GM21423 (cell line): ENCODE data around the gene NOL4L.

ENCODE experiments used
- ATAC-seq: cut with Tn5 transposase; IDR thresholded peaks from one replicate; pipeline ENCODE4 v1.9.1; 2021; ENCODE audit warnings: mild to moderate bottlenecking, moderate library complexity; ENCODE audit not compliant: unreplicated experiment

The NOL4L gene

GRCh38 chr20:32527447-32528055 is 57.6 kb downstream of the NOL4L start:
- no peak for ATAC-seq

- no peak for ATAC-seq
Measured at GRCh38 chr20:32527052-32527446, 58.1 kb downstream of the NOL4L start.

GRCh38 chr20:32526541-32526940 is 58.6 kb downstream of the NOL4L start:
- ATAC-seq: no peak

GRCh38 chr20:32526125-32526524 is 59.0 kb downstream of the NOL4L start:
- no peak for ATAC-seq

GRCh38 chr20:32524829-32525501 is 60.2 kb downstream of the NOL4L start:
- ATAC-seq: no peak

- ATAC-seq: no peak
Measured at GRCh38 chr20:32523613-32524213, 61.4 kb downstream of the NOL4L start.

- ATAC-seq: no peak
Measured at GRCh38 chr20:32522776-32523612, 62.1 kb downstream of the NOL4L start.

GRCh38 chr20:32522526-32522775 is 62.7 kb downstream of the NOL4L start:
- no peak for ATAC-seq

GRCh38 chr20:32521780-32522525 is 63.2 kb downstream of the NOL4L start:
- no peak for ATAC-seq

- ATAC-seq: no peak
Measured at GRCh38 chr20:32520927-32521203, 64.3 kb downstream of the NOL4L start.

- no peak for ATAC-seq
Measured at GRCh38 chr20:32519381-32519730, 65.8 kb downstream of the NOL4L start.

GRCh38 chr20:32518593-32519380 is 66.3 kb downstream of the NOL4L start:
- ATAC-seq: no peak

- no peak for ATAC-seq
Measured at GRCh38 chr20:32517914-32518592, 67.1 kb downstream of the NOL4L start.

GRCh38 chr20:32517518-32517873 is 67.6 kb downstream of the NOL4L start:
- ATAC-seq: no peak

- ATAC-seq: no peak
Measured at GRCh38 chr20:32516583-32517517, 68.3 kb downstream of the NOL4L start.

- ATAC-seq: no peak
Measured at GRCh38 chr20:32515631-32516101, 69.5 kb downstream of the NOL4L start.

GRCh38 chr20:32514760-32515159 is 70.4 kb downstream of the NOL4L start:
- no peak for ATAC-seq

- ATAC-seq: no peak
Measured at GRCh38 chr20:32513031-32513866, 71.9 kb downstream of the NOL4L start.
